GM21447 (cell line): ENCODE data around the gene TACR1.

ENCODE experiments used
- ATAC-seq: cut with Tn5 transposase; IDR thresholded peaks from one replicate; pipeline ENCODE4 v1.9.1; 2021; ENCODE audit not compliant: unreplicated experiment

The TACR1 gene

GRCh38 chr2:75025216-75025615 is 174.1 kb downstream of the TACR1 start:
- no peak for ATAC-seq

- no peak for ATAC-seq
Measured at GRCh38 chr2:75023666-75024455, 175.5 kb downstream of the TACR1 start.

- no peak for ATAC-seq
Measured at GRCh38 chr2:75022516-75022915, 176.8 kb downstream of the TACR1 start.

- no peak for ATAC-seq
Measured at GRCh38 chr2:75021672-75022071, 177.6 kb downstream of the TACR1 start.

- no peak for ATAC-seq
Measured at GRCh38 chr2:75020476-75020875, 178.8 kb downstream of the TACR1 start.

GRCh38 chr2:75019790-75020189 is 179.5 kb downstream of the TACR1 start:
- no peak for ATAC-seq

GRCh38 chr2:75018162-75018561 is 181.2 kb downstream of the TACR1 start:
- no peak for ATAC-seq

- ATAC-seq: no peak
Measured at GRCh38 chr2:75012080-75012479, 187.2 kb downstream of the TACR1 start.

GRCh38 chr2:75010571-75010970 is 188.7 kb downstream of the TACR1 start:
- no peak for ATAC-seq

- ATAC-seq: no peak
Measured at GRCh38 chr2:75007819-75008218, 191.5 kb downstream of the TACR1 start.

- ATAC-seq: no peak
Measured at GRCh38 chr2:75007061-75007460, 192.3 kb downstream of the TACR1 start.

GRCh38 chr2:75006041-75006440 is 193.3 kb downstream of the TACR1 start:
- ATAC-seq: no peak

- no peak for ATAC-seq
Measured at GRCh38 chr2:75003773-75004172, 195.5 kb downstream of the TACR1 start.

GRCh38 chr2:75003276-75003675 is 196.0 kb downstream of the TACR1 start:
- no peak for ATAC-seq

GRCh38 chr2:75002007-75002406 is 197.3 kb downstream of the TACR1 start:
- no peak for ATAC-seq

- no peak for ATAC-seq
Measured at GRCh38 chr2:74999468-74999867, 199.9 kb downstream of the TACR1 start.
